HUES48 (cell line): ENCODE data around the gene TRIM59.
A peak's percentile ranks its signal among the peaks of the same experiment; 100 is the strongest.
"Not testable (repeated sequence)": the region's sequence is repeated elsewhere in the genome, so short reads cannot be mapped to it uniquely, and the experiment has no call there.

Experiments used
- H3K27ac ChIP-seq: one replicate; pipeline ENCODE4 v1.7.0; 2013; ENCODE audit warnings: low read depth, low read length, inconsistent platforms
- H3K27me3 ChIP-seq: 2 replicates; pipeline ENCODE4 v1.6.1; 2013; ENCODE audit warnings: mild to moderate bottlenecking, low read length; ENCODE audit not compliant: control insufficient read depth, insufficient read depth
- H3K36me3 ChIP-seq: 2 replicates; pipeline ENCODE4 v1.6.1; 2013; ENCODE audit warnings: low read length; ENCODE audit not compliant: control insufficient read depth, insufficient read depth
- H3K4me1 ChIP-seq: 2 replicates; pipeline ENCODE4 v1.6.1; 2013; ENCODE audit warnings: mild to moderate bottlenecking, low read length; ENCODE audit not compliant: control insufficient read depth, insufficient read depth
- H3K4me3 ChIP-seq: 2 replicates; pipeline ENCODE4 v1.5.1; 2013; ENCODE audit warnings: mild to moderate bottlenecking, low read depth, low read length
- H3K9ac ChIP-seq: 2 replicates; pipeline ENCODE4 v1.6.1; 2013; ENCODE audit warnings: mild to moderate bottlenecking, low read depth, low read length, moderate library complexity
- H3K9me3 ChIP-seq: 2 replicates; pipeline ENCODE4 v1.6.1; 2013; ENCODE audit warnings: low read length; ENCODE audit not compliant: control insufficient read depth, insufficient read depth

Gene TRIM59

GRCh38 chr3:160458151-160458550 is 8.6 kb upstream of the TRIM59 start:
- Histone ChIP-seq H3K4me1 (no peaks in the 10 kb centered on the region), H3K36me3 (no peaks in the 10 kb centered on the region), H3K4me3 (no peak overlapping the region), H3K27me3 (peaks cover 6% of the 10 kb centered on the region; the same call in 1 of the 2 replicates), H3K9me3 (no peaks in the 10 kb centered on the region), H3K9ac (no peak overlapping the region), H3K27ac (no peak overlapping the region)

- Histone ChIP-seq H3K9ac (no peak overlapping the region), H3K4me3 (no peak overlapping the region), H3K27ac (no peak overlapping the region), H3K27me3 (no peaks in the 10 kb centered on the region), H3K36me3 (no peaks in the 10 kb centered on the region), H3K4me1 (peaks cover 2% of the 10 kb centered on the region), H3K9me3 (no peaks in the 10 kb centered on the region)
These were observed 6.3 kb upstream of the TRIM59 start for GRCh38 chr3:160455846-160456245.

- H3K36me3 ChIP-seq, result no peaks in the 10 kb centered on the region
- H3K4me3 ChIP-seq, result no peak overlapping the region
- H3K27ac ChIP-seq, result no peak overlapping the region
- peaks cover 9% of the 10 kb centered on the region for H3K4me1 ChIP-seq
- H3K9me3 ChIP-seq, result no peaks in the 10 kb centered on the region
- no peak overlapping the region for H3K9ac ChIP-seq
- H3K27me3 ChIP-seq, result no peaks in the 10 kb centered on the region
These were observed 5.4 kb upstream of the TRIM59 start for GRCh38 chr3:160454995-160455394.

- H3K4me3 ChIP-seq, H3K9ac ChIP-seq, H3K9me3 ChIP-seq, H3K27me3 ChIP-seq, H3K27ac ChIP-seq: not testable (repeated sequence)
- Histone ChIP-seq H3K36me3 (peaks cover 11% of the 10 kb centered on the region), H3K4me1 (peaks cover 14% of the 10 kb centered on the region)
These were observed 2.7 kb upstream of the TRIM59 start for GRCh38 chr3:160452251-160452650.

- Histone ChIP-seq H3K4me3 (no peak overlapping the region), H3K4me1 (peaks cover 14% of the 10 kb centered on the region), H3K27me3 (no peaks in the 10 kb centered on the region), H3K9me3 (no peaks in the 10 kb centered on the region), H3K36me3 (peaks cover 15% of the 10 kb centered on the region), H3K27ac (no peak overlapping the region), H3K9ac (no peak overlapping the region)
These were observed 2.0 kb upstream of the TRIM59 start for GRCh38 chr3:160451602-160452001.

GRCh38 chr3:160450846-160451245 is 1.3 kb upstream of the TRIM59 start:
- H3K36me3 ChIP-seq, result peaks cover 23% of the 10 kb centered on the region
- H3K4me3 ChIP-seq, result peak overlapping the region; percentile 98
- H3K27ac ChIP-seq, result peak overlapping the region; percentile 100

GRCh38 chr3:160448845-160449635 is 546 bp downstream of the TRIM59 start:
- Histone ChIP-seq H3K9me3 (no peaks in the 10 kb centered on the region), H3K36me3 (peaks cover 37% of the 10 kb centered on the region), H3K9ac (peak overlapping the region; percentile 95), H3K27me3 (no peaks in the 10 kb centered on the region), H3K4me1 (peaks cover 14% of the 10 kb centered on the region), H3K27ac (peak overlapping the region; percentile 100), H3K4me3 (peak overlapping the region; percentile 98)

More at GRCh38 chr3:160450846-160451245, 1.3 kb upstream of the TRIM59 start:
- H3K27me3 ChIP-seq, result no peaks in the 10 kb centered on the region
- peak overlapping the region; percentile 95 for H3K9ac ChIP-seq
- no peaks in the 10 kb centered on the region for H3K9me3 ChIP-seq
- peaks cover 14% of the 10 kb centered on the region for H3K4me1 ChIP-seq

- Histone ChIP-seq H3K4me1 (peaks cover 14% of the 10 kb centered on the region), H3K9me3 (no peaks in the 10 kb centered on the region), H3K27ac (no peak overlapping the region), H3K4me3 (peak overlapping the region; percentile 98), H3K27me3 (no peaks in the 10 kb centered on the region), H3K9ac (no peak overlapping the region), H3K36me3 (peaks cover 51% of the 10 kb centered on the region)
These were observed 2.0 kb downstream of the TRIM59 start for GRCh38 chr3:160447544-160447943.

GRCh38 chr3:160446522-160447056 is 3.0 kb downstream of the TRIM59 start:
- H3K27me3 ChIP-seq, result no peaks in the 10 kb centered on the region
- H3K9ac ChIP-seq, result no peak overlapping the region
- peaks cover 14% of the 10 kb centered on the region for H3K4me1 ChIP-seq
- peaks cover 53% of the 10 kb centered on the region for H3K36me3 ChIP-seq
- H3K27ac ChIP-seq, result no peak overlapping the region
- no peaks in the 10 kb centered on the region for H3K9me3 ChIP-seq
- H3K4me3 ChIP-seq, result peak overlapping the region; percentile 98; the same call in 1 of the 2 replicates

- Histone ChIP-seq H3K9me3 (no peaks in the 10 kb centered on the region), H3K36me3 (peaks cover 55% of the 10 kb centered on the region), H3K27me3 (no peaks in the 10 kb centered on the region), H3K4me3 (no peak overlapping the region), H3K4me1 (peaks cover 11% of the 10 kb centered on the region), H3K27ac (no peak overlapping the region), H3K9ac (no peak overlapping the region)
These were observed 3.7 kb downstream of the TRIM59 start for GRCh38 chr3:160445854-160446253.

GRCh38 chr3:160444411-160444810 is 5.2 kb downstream of the TRIM59 start:
- Histone ChIP-seq H3K9me3 (no peaks in the 10 kb centered on the region), H3K36me3 (peaks cover 68% of the 10 kb centered on the region), H3K4me1 (peaks cover 5% of the 10 kb centered on the region; the same call in 1 of the 2 replicates), H3K4me3 (no peak overlapping the region), H3K9ac (no peak overlapping the region), H3K27ac (no peak overlapping the region), H3K27me3 (no peaks in the 10 kb centered on the region)
